ENCODE results near the gene GRIK5. TPM values are rescaled to one million over a fixed set of nuclear protein-coding genes. Genes with fewer than 3 reads are reported as not detected.
A peak's percentile ranks its signal among the peaks of the same experiment; 100 is the strongest.
"Not testable (repeated sequence)": the region's sequence is repeated elsewhere in the genome, so short reads cannot be mapped to it uniquely, and the experiment has no call there.

The GRIK5 gene
- total RNA-seq, 1 experiment from 2014 or later, result 0.61 TPM

- CTCF ChIA-PET, result interaction anchor here (0.8 to 1.7 kb wide), 2 partner anchors 25 to 40 kb away, joined by 4 to 11 read pairs; no protein-coding TSS in a partner anchor
- Mint-ChIP-seq H3K27ac (ENCODE audit: unreplicated experiment) (no peak overlapping the region), H3K9me3 (ENCODE audit: low read depth, unreplicated experiment) (no peaks in the 10 kb centered on the region), H3K36me3 (ENCODE audit: insufficient read depth, unreplicated experiment) (peaks cover 8% of the 10 kb centered on the region), H3K4me3 (ENCODE audit: low read depth, unreplicated experiment) (peak overlapping the region; percentile 2), H3K27me3 (ENCODE audit: unreplicated experiment) (peaks cover 49% of the 10 kb centered on the region), H3K4me1 (ENCODE audit: low read depth, unreplicated experiment) (peaks cover 14% of the 10 kb centered on the region)
- intact Hi-C loops (cut with micrococcal nuclease; ENCODE audit: unreplicated experiment), result loop anchor here (10.0 kb wide), 1 partner anchor 100 kb away; no protein-coding TSS in a partner anchor
- no peak for TF ChIP-seq CTCF (IDR thresholded peaks at IDR 0.05; ENCODE audit: unreplicated experiment)
- no TSS peak for BruUV-seq (replicated peaks)
- no peak for DNase-seq
Measured at GRCh38 chr19:41994521-41994971, 75.5 kb downstream of the GRIK5 start.

GRCh38 chr19:41993612-41994483 lies 76.2 kb downstream of the GRIK5 start, which contains the start of gene ATP1A3:
TSS of gene ATP1A3 (minus strand) at chr19:41994230. CDS start at chr19:41994076, 154 bp downstream.
- no TSS peak for BruUV-seq (replicated peaks)
- intact Hi-C loops (cut with micrococcal nuclease; ENCODE audit: unreplicated experiment), result loop anchor here (10.0 kb wide), 1 partner anchor 101 kb away; no protein-coding TSS in a partner anchor
- CTCF ChIA-PET, result interaction anchor here (0.8 to 1.7 kb wide), 2 partner anchors 26 to 41 kb away, joined by 4 to 11 read pairs; no protein-coding TSS in a partner anchor

GRCh38 chr19:41991925-41992569 lies 78.0 kb downstream of the GRIK5 start:
- intact Hi-C loops (cut with micrococcal nuclease; ENCODE audit: unreplicated experiment), result loop anchor here (10.0 kb wide), 1 partner anchor 103 kb away; no protein-coding TSS in a partner anchor
- H3K4me1 Mint-ChIP-seq (ENCODE audit: low read depth, unreplicated experiment); H3K9me3 Mint-ChIP-seq (ENCODE audit: low read depth, unreplicated experiment); H3K36me3 Mint-ChIP-seq (ENCODE audit: insufficient read depth, unreplicated experiment); H3K27ac Mint-ChIP-seq (ENCODE audit: unreplicated experiment); DNase-seq; H3K4me3 Mint-ChIP-seq (ENCODE audit: low read depth, unreplicated experiment); BruUV-seq (replicated peaks): not testable (repeated sequence)
- CTCF ChIA-PET, result interaction anchor here (0.5 kb wide), 1 partner anchor 18 kb away, joined by 3 read pairs; no protein-coding TSS in a partner anchor
- peaks cover 28% of the 10 kb centered on the region for H3K27me3 Mint-ChIP-seq (ENCODE audit: unreplicated experiment)

More at GRCh38 chr19:41993612-41994483, 76.2 kb downstream of the GRIK5 start, which contains the start of gene ATP1A3:
- TF ChIP-seq CTCF (IDR thresholded peaks at IDR 0.05; ENCODE audit: unreplicated experiment), result no peak
- Mint-ChIP-seq H3K27me3 (ENCODE audit: unreplicated experiment) (peaks cover 42% of the 10 kb centered on the region), H3K27ac (ENCODE audit: unreplicated experiment) (no peak within 1 kb of the TSS), H3K9me3 (ENCODE audit: low read depth, unreplicated experiment) (no peaks in the 10 kb centered on the region), H3K4me1 (ENCODE audit: low read depth, unreplicated experiment) (peaks cover 9% of the 10 kb centered on the region), H3K36me3 (ENCODE audit: insufficient read depth, unreplicated experiment) (peaks cover 5% of the 10 kb centered on the region), H3K4me3 (ENCODE audit: low read depth, unreplicated experiment) (peak within 1 kb of the TSS; percentile 25)
- DNase-seq, result peak; percentile 78

- CTCF ChIA-PET, result interaction anchor here (0.6 to 0.7 kb wide), 2 partner anchors 108 to 594 kb away, joined by 3 to 10 read pairs; no protein-coding TSS in a partner anchor
- no peak overlapping the region for H3K27ac Mint-ChIP-seq (ENCODE audit: unreplicated experiment)
- H3K4me3 Mint-ChIP-seq (ENCODE audit: low read depth, unreplicated experiment), result no peak overlapping the region
- TF ChIP-seq CTCF (IDR thresholded peaks at IDR 0.05; ENCODE audit: unreplicated experiment), result no peak
- peaks cover 5% of the 10 kb centered on the region for H3K36me3 Mint-ChIP-seq (ENCODE audit: insufficient read depth, unreplicated experiment)
- no peaks in the 10 kb centered on the region for H3K9me3 Mint-ChIP-seq (ENCODE audit: low read depth, unreplicated experiment)
- H3K4me1 Mint-ChIP-seq (ENCODE audit: low read depth, unreplicated experiment), result no peaks in the 10 kb centered on the region
- no TSS peak for BruUV-seq (replicated peaks)
- intact Hi-C loops (cut with micrococcal nuclease; ENCODE audit: unreplicated experiment), result loop anchor here (10.0 kb wide), 1 partner anchor 104 kb away; no protein-coding TSS in a partner anchor
- peak; percentile 25 for DNase-seq
- H3K27me3 Mint-ChIP-seq (ENCODE audit: unreplicated experiment), result peaks cover 17% of the 10 kb centered on the region
Measured at GRCh38 chr19:41991025-41991424, 79.0 kb downstream of the GRIK5 start.
